Stimulated activated CD8-positive, alpha-beta memory T cell treated with anti-CD3 and anti-CD28 coated beads, Interleukin-4, amount 100 ng/mL, for 4 hours (primary cell): Measurements from ENCODE around the gene SRRT.
"Not testable (repeated sequence)": the region's sequence is repeated elsewhere in the genome, so short reads cannot be mapped to it uniquely, and the experiment has no call there.

Source experiments
- DNase-seq, 2 donors: peaks; one replicate each; pipeline ENCODE4 v3.0.0-alpha.2; 2020; ENCODE audit warnings: low read depth in 2 of 2, low spot score in 1 of 2

Gene SRRT

GRCh38 chr7:100894860-100895700 lies 20.2 kb downstream of the SRRT start:
- DNase-seq: no peak

- no peak for DNase-seq
Observed at GRCh38 chr7:100895701-100895955, 20.7 kb downstream of the SRRT start, which contains the start of gene ACHE. TSS of gene ACHE (minus strand) at chr7:100895888. CDS start at chr7:100894232, 1,656 bp downstream.

- DNase-seq: no peak
Observed at GRCh38 chr7:100895956-100896731, 21.2 kb downstream of the SRRT start.

- no peak for DNase-seq
Observed at GRCh38 chr7:100896732-100897608, 22.1 kb downstream of the SRRT start.

GRCh38 chr7:100897772-100898454 lies 23.0 kb downstream of the SRRT start:
- no peak for DNase-seq

GRCh38 chr7:100899432-100899831 lies 24.5 kb downstream of the SRRT start:
- DNase-seq: no peak

GRCh38 chr7:100900978-100901377 lies 26.1 kb downstream of the SRRT start:
- DNase-seq: no peak

- no peak for DNase-seq
Observed at GRCh38 chr7:100901921-100902332, 27.0 kb downstream of the SRRT start.

- no peak for DNase-seq
Observed at GRCh38 chr7:100902638-100903037, 27.7 kb downstream of the SRRT start.

GRCh38 chr7:100908512-100908911 lies 33.6 kb downstream of the SRRT start:
- no peak for DNase-seq

GRCh38 chr7:100910443-100910842 lies 35.5 kb downstream of the SRRT start:
- DNase-seq: not testable (repeated sequence)

GRCh38 chr7:100911484-100911883 lies 36.6 kb downstream of the SRRT start:
- no peak for DNase-seq

- DNase-seq: no peak
Observed at GRCh38 chr7:100914208-100914878, 39.4 kb downstream of the SRRT start.

GRCh38 chr7:100914879-100915447 lies 40.1 kb downstream of the SRRT start:
- DNase-seq: no peak

GRCh38 chr7:100919335-100919734 lies 44.4 kb downstream of the SRRT start:
- not testable (repeated sequence) for DNase-seq

GRCh38 chr7:100919779-100920437 lies 45.0 kb downstream of the SRRT start:
- DNase-seq: not testable (repeated sequence)

- no peak for DNase-seq
Observed at GRCh38 chr7:100921039-100921438, 46.1 kb downstream of the SRRT start.

GRCh38 chr7:100923616-100924015 lies 48.7 kb downstream of the SRRT start:
- DNase-seq: not testable (repeated sequence)

GRCh38 chr7:100929808-100930174 lies 54.9 kb downstream of the SRRT start:
- DNase-seq: no peak
